B cell (primary cell): ENCODE measurements around the gene SNX12. TPM values are rescaled to one million over a fixed set of nuclear protein-coding genes. Genes with fewer than 3 reads are reported as not detected.

Source experiments
- ATAC-seq: fragments of 200-7000 bp; cut with Tn5 transposase; one replicate; pipeline ENCODE4 v1.10.0; 2021; ENCODE audit warnings: low read depth, mild to moderate bottlenecking, moderate number of reproducible peaks, moderate library complexity
- CTCF ChIA-PET: fragments of 350-600 bp; sonication (Branson Sonifier 250); formaldehyde crosslinking; loops from one replicate; lab custom pipeline; 2021; ENCODE audit warnings: antibody characterized with exemption, inconsistent platforms; lab: Charles Lee
- POLR2A ChIA-PET: fragments of 350-600 bp; sonication (Branson Sonifier 250); formaldehyde crosslinking; loops from one replicate; lab custom pipeline; 2021; ENCODE audit warnings: antibody characterized with exemption; lab: Charles Lee
- DNase-seq: peaks from one replicate; pipeline ENCODE4 v3.0.0; 2013
- H2AFZ ChIP-seq: 2 replicates; pipeline ENCODE4 v1.6.1; 2012; ENCODE audit warnings: mild to moderate bottlenecking, low read depth, low read length; ENCODE audit not compliant: insufficient read depth, poor library complexity, severe bottlenecking
- H3K27ac ChIP-seq, 2 donors: 1 replicate in 1 of 2; 2 replicates in 1 of 2; pipeline ENCODE4 v1.5.1; 2012 to 2013; ENCODE audit warnings: low read length in 2 of 2, mild to moderate bottlenecking in 2 of 2, moderate library complexity in 1 of 2
- H3K27me3 ChIP-seq, 4 experiments: fragments of 200-600 bp in 1 of 4; sonication (generic) in 1 of 4; replicated peaks in 1 of 4; 1 replicate in 2 of 4; 2 replicates in 2 of 4; pipeline versions ENCODE4 v1.6.1 to v1.7.0; 2013 to 2016; ENCODE audit warnings: low read length in 3 of 4, mild to moderate bottlenecking in 2 of 4, mixed read lengths in 1 of 4, moderate library complexity in 1 of 4; ENCODE audit not compliant: insufficient read depth in 4 of 4, control insufficient read depth in 3 of 4; ENCODE audit errors: control extremely low read depth in 1 of 4
- H3K36me3 ChIP-seq, 2 experiments: replicated peaks in 1 of 2; 1 replicate in 1 of 2; 2 replicates in 1 of 2; pipeline versions ENCODE4 v1.6.1 to v1.7.1; 2013; ENCODE audit warnings: low read length in 1 of 2; ENCODE audit not compliant: insufficient read depth in 2 of 2, control insufficient read depth in 1 of 2; ENCODE audit errors: control extremely low read depth in 1 of 2, extremely low read depth in 1 of 2
- H3K4me1 ChIP-seq, 2 donors: fragments of 200-600 bp in 1 of 2; sonication (generic) in 1 of 2; 1 replicate in 1 of 2; 2 replicates in 1 of 2; pipeline versions ENCODE4 v1.5.1 to v1.6.1; 2013 to 2017; ENCODE audit warnings: low read length in 2 of 2; ENCODE audit not compliant: control insufficient read depth in 2 of 2, insufficient read depth in 2 of 2
- H3K4me2 ChIP-seq: replicated peaks from 2 replicates; pipeline ENCODE3; 2012; ENCODE audit warnings: mild to moderate bottlenecking, low read depth, low read length; ENCODE audit not compliant: poor library complexity, severe bottlenecking
- H3K4me3 ChIP-seq, 5 experiments: fragments of 200-600 bp in 1 of 5; sonication (generic) in 1 of 5; 1 replicate in 3 of 5; 2 replicates in 2 of 5; pipeline versions ENCODE4 v1.5.1 to v1.7.0; 2011 to 2016; ENCODE audit warnings: low read length in 4 of 5, mild to moderate bottlenecking in 4 of 5, low read depth in 2 of 5, control low read depth in 1 of 5, moderate library complexity in 1 of 5; ENCODE audit not compliant: insufficient read depth in 1 of 5; ENCODE audit errors: control extremely low read depth in 1 of 5, extremely low read depth in 1 of 5
- H3K79me2 ChIP-seq: fragments of 200-600 bp; sonication (generic); one replicate; pipeline ENCODE4 v1.6.0; 2016; ENCODE audit warnings: low read length; ENCODE audit not compliant: control insufficient read depth, insufficient read depth
- H3K9ac ChIP-seq: fragments of 200-600 bp; sonication (generic); 2 replicates; pipeline ENCODE4 v1.6.1; 2017; ENCODE audit warnings: mild to moderate bottlenecking, low read length, moderate library complexity
- H3K9me3 ChIP-seq, 3 donors: one replicate each; pipeline versions ENCODE4 v1.6.1 to v1.7.1; 2013; ENCODE audit warnings: low read length in 2 of 3; ENCODE audit not compliant: control insufficient read depth in 2 of 3, insufficient read depth in 1 of 3; ENCODE audit errors: control extremely low read depth in 1 of 3
- H4K20me1 ChIP-seq: 2 replicates; pipeline ENCODE4 v1.6.0; 2012; ENCODE audit warnings: mild to moderate bottlenecking, low read length; ENCODE audit not compliant: insufficient read depth, control insufficient read depth, poor library complexity, severe bottlenecking
- H3K27ac Mint-ChIP-seq: one replicate; pipeline ENCODE4 v1.8.0; 2021; ENCODE audit warnings: mixed read lengths
- H3K27me3 Mint-ChIP-seq: one replicate; pipeline ENCODE4 v1.8.0; 2021; ENCODE audit warnings: mixed read lengths
- H3K4me1 Mint-ChIP-seq: one replicate; pipeline ENCODE4 v1.8.0; 2021; ENCODE audit warnings: mixed read lengths
- H3K4me3 Mint-ChIP-seq: one replicate; pipeline ENCODE4 v1.8.0; 2021; ENCODE audit warnings: mixed read lengths
- H3K9me3 Mint-ChIP-seq: one replicate; pipeline ENCODE4 v1.8.0; 2022; ENCODE audit warnings: mixed read lengths; ENCODE audit not compliant: insufficient read depth
- CTCF ChIP-seq: fragments of 200-600 bp; IDR thresholded peaks from one replicate; pipeline ENCODE4 v1.8.0; 2022; ENCODE audit warnings: antibody characterized with exemption, mild to moderate bottlenecking
- EZH2 ChIP-seq: IDR thresholded peaks from 2 replicates; pipeline ENCODE4 v1.6.1; 2012; ENCODE audit warnings: borderline replicate concordance, low read depth, mild to moderate bottlenecking, moderate library complexity, low read length; ENCODE audit not compliant: insufficient read depth, poor library complexity, severe bottlenecking
- WGBS: methylation state at CpG from one replicate; pipeline ENCODE4 v1.1.5; 2013; ENCODE audit warnings: missing lambda C conversion rate; ENCODE audit not compliant: insufficient coverage; 5-methylcytosine and 5-hydroxymethylcytosine counted together
- intact Hi-C: fragments of 100-400 bp; cut with micrococcal nuclease; formaldehyde crosslinking; loops from one replicate; pipeline ENCODE4 v1.10.0; 2022
- polyA plus RNA-seq: library from polyadenylated mRNA; depleted of rRNA; stranded (reverse); fragments of >200 nt; gene quantifications from 2 replicates; pipeline ENCODE4 v1.2.3, GENCODE V29; 2012
- total RNA-seq, 2 donors: library from RNA; stranded (reverse); fragments of 120-200 nt in 1 of 2; gene quantifications; 1 replicate in 1 of 2; 2 replicates in 1 of 2; pipeline versions ENCODE4 v1.2.3 to v1.2.4, GENCODE V29; 2013 to 2022

SNX12 gene
- total and polyA plus RNA-seq, 2 donors (not counting 1 experiment from before 2014, with no cell fraction given), result 10.5 to 42.9 TPM

GRCh38 chrX:71057848-71058530 lies 10.1 kb downstream of the SNX12 start:
- no peak for DNase-seq
- H3K27ac ChIP-seq, result no peak overlapping the region
- ATAC-seq, result no peak
- H3K27me3 ChIP-seq, result no peaks in the 10 kb centered on the region
- H3K9me3 ChIP-seq, result no peaks in the 10 kb centered on the region
- no peak overlapping the region for H3K4me2 ChIP-seq
- H3K4me3 ChIP-seq, result no peak overlapping the region
- H3K36me3 ChIP-seq, result peaks cover 5 to 24% of the 10 kb centered on the region in 2 experiments
- peaks cover 2% of the 10 kb centered on the region for H3K79me2 ChIP-seq
- H3K4me3 Mint-ChIP-seq, result no peak overlapping the region
- H3K4me1 Mint-ChIP-seq, result peaks cover 17% of the 10 kb centered on the region
- H3K9ac ChIP-seq, result no peak overlapping the region
- no peaks in the 10 kb centered on the region for H3K9me3 Mint-ChIP-seq
- no peaks in the 10 kb centered on the region for H4K20me1 ChIP-seq
- intact Hi-C loops, result no loop called here
- TF ChIP-seq EZH2, result no peak
- no peak for TF ChIP-seq CTCF
- H3K27ac Mint-ChIP-seq, result no peak overlapping the region
- POLR2A ChIA-PET, result no interaction called here
- no peaks in the 10 kb centered on the region for H3K27me3 Mint-ChIP-seq
- WGBS, result no CpG with 5 or more reads among the region's 3 CpGs
- H3K4me1 ChIP-seq, result peaks cover 0 to 2% of the 10 kb centered on the region in 2 donors
- no peak overlapping the region for H2AFZ ChIP-seq
- CTCF ChIA-PET, result interaction anchor here (0.6 kb wide), 1 partner anchor 64 kb away, joined by 3 read pairs; no protein-coding TSS in a partner anchor

GRCh38 chrX:71056867-71057266 lies 11.3 kb downstream of the SNX12 start:
- no peaks in the 10 kb centered on the region for H3K9me3 ChIP-seq
- H3K27ac Mint-ChIP-seq, result no peak overlapping the region
- TF ChIP-seq EZH2 (no peak), CTCF (no peak)
- H3K4me1 ChIP-seq, result peaks cover 0 to 3% of the 10 kb centered on the region in 2 donors
- intact Hi-C loops, result no loop called here
- H4K20me1 ChIP-seq, result no peaks in the 10 kb centered on the region
- H3K27ac ChIP-seq, result peak overlapping the region in 1 of 2 donors; percentile 4
- H3K27me3 Mint-ChIP-seq, result no peaks in the 10 kb centered on the region
- H3K9me3 Mint-ChIP-seq, result no peaks in the 10 kb centered on the region
- peaks cover 5 to 19% of the 10 kb centered on the region in 2 experiments for H3K36me3 ChIP-seq
- H3K4me3 ChIP-seq, result no peak overlapping the region
- H3K4me3 Mint-ChIP-seq, result no peak overlapping the region
- CTCF ChIA-PET, result no interaction called here
- ATAC-seq (no peak), DNase-seq (no peak)
- H2AFZ ChIP-seq, result no peak overlapping the region
- H3K9ac ChIP-seq, result no peak overlapping the region
- H3K79me2 ChIP-seq, result no peaks in the 10 kb centered on the region
- H3K4me2 ChIP-seq, result no peak overlapping the region
- H3K4me1 Mint-ChIP-seq, result peaks cover 18% of the 10 kb centered on the region
- no peaks in the 10 kb centered on the region for H3K27me3 ChIP-seq
- POLR2A ChIA-PET, result no interaction called here
